ENCODE results near the gene FAM83E. TPM values are rescaled to one million over a fixed set of nuclear protein-coding genes. Genes with fewer than 3 reads are reported as not detected.
"Not testable (repeated sequence)": the region's sequence is repeated elsewhere in the genome, so short reads cannot be mapped to it uniquely, and the experiment has no call there.

Gene FAM83E
- total RNA-seq, 1 donor from 2014 or later, result 0.64 TPM

- H3K9me3 Mint-ChIP-seq (ENCODE audit: unreplicated experiment), result no peaks in the 10 kb centered on the region
- no peaks in the 10 kb centered on the region for H3K36me3 Mint-ChIP-seq (ENCODE audit: low read depth, unreplicated experiment)
- peak; percentile 94 for DNase-seq (ENCODE audit: low spot score)
- H3K27me3 Mint-ChIP-seq (ENCODE audit: unreplicated experiment), result peaks cover 5% of the 10 kb centered on the region
- H3K4me3 Mint-ChIP-seq (ENCODE audit: unreplicated experiment), result peak overlapping the region; percentile 47
- H3K27ac Mint-ChIP-seq (ENCODE audit: unreplicated experiment), result no peak overlapping the region
- peaks cover 9% of the 10 kb centered on the region for H3K4me1 Mint-ChIP-seq (ENCODE audit: unreplicated experiment)
- TF ChIP-seq CTCF (IDR thresholded peaks at IDR 0.05; ENCODE audit: unreplicated experiment), result peak; percentile 94
Observed at GRCh38 chr19:48588670-48589401, 26.0 kb downstream of the FAM83E start.

GRCh38 chr19:48587387-48587786, 27.5 kb downstream of the FAM83E start:
- Mint-ChIP-seq H3K4me1 (ENCODE audit: unreplicated experiment) (peaks cover 9% of the 10 kb centered on the region), H3K27me3 (ENCODE audit: unreplicated experiment) (peaks cover 5% of the 10 kb centered on the region), H3K9me3 (ENCODE audit: unreplicated experiment) (no peaks in the 10 kb centered on the region), H3K27ac (ENCODE audit: unreplicated experiment) (no peak overlapping the region), H3K4me3 (ENCODE audit: unreplicated experiment) (no peak overlapping the region), H3K36me3 (ENCODE audit: low read depth, unreplicated experiment) (no peaks in the 10 kb centered on the region)
- no peak for DNase-seq (ENCODE audit: low spot score)
- TF ChIP-seq CTCF (IDR thresholded peaks at IDR 0.05; ENCODE audit: unreplicated experiment), result no peak

- no peak for DNase-seq (ENCODE audit: low spot score)
- no peak overlapping the region for H3K27ac Mint-ChIP-seq (ENCODE audit: unreplicated experiment)
- no peak overlapping the region for H3K4me3 Mint-ChIP-seq (ENCODE audit: unreplicated experiment)
- H3K27me3 Mint-ChIP-seq (ENCODE audit: unreplicated experiment), result peaks cover 7% of the 10 kb centered on the region
- no peaks in the 10 kb centered on the region for H3K36me3 Mint-ChIP-seq (ENCODE audit: low read depth, unreplicated experiment)
- H3K9me3 Mint-ChIP-seq (ENCODE audit: unreplicated experiment), result no peaks in the 10 kb centered on the region
- no peak for TF ChIP-seq CTCF (IDR thresholded peaks at IDR 0.05; ENCODE audit: unreplicated experiment)
- peaks cover 6% of the 10 kb centered on the region for H3K4me1 Mint-ChIP-seq (ENCODE audit: unreplicated experiment)
Observed at GRCh38 chr19:48582168-48582567, 32.7 kb downstream of the FAM83E start.

- Mint-ChIP-seq H3K27ac (ENCODE audit: unreplicated experiment) (no peak overlapping the region), H3K4me1 (ENCODE audit: unreplicated experiment) (peaks cover under 1% of the 10 kb centered on the region), H3K36me3 (ENCODE audit: low read depth, unreplicated experiment) (no peaks in the 10 kb centered on the region), H3K4me3 (ENCODE audit: unreplicated experiment) (no peak overlapping the region), H3K27me3 (ENCODE audit: unreplicated experiment) (peaks cover 3% of the 10 kb centered on the region), H3K9me3 (ENCODE audit: unreplicated experiment) (no peaks in the 10 kb centered on the region)
- TF ChIP-seq CTCF (IDR thresholded peaks at IDR 0.05; ENCODE audit: unreplicated experiment), result no peak
- DNase-seq (ENCODE audit: low spot score), result no peak
Observed at GRCh38 chr19:48578891-48579290, 36.0 kb downstream of the FAM83E start.

GRCh38 chr19:48577908-48578307, 37.0 kb downstream of the FAM83E start:
- not testable (repeated sequence) for DNase-seq (ENCODE audit: low spot score); H3K4me1 Mint-ChIP-seq (ENCODE audit: unreplicated experiment); H3K27me3 Mint-ChIP-seq (ENCODE audit: unreplicated experiment); H3K9me3 Mint-ChIP-seq (ENCODE audit: unreplicated experiment); H3K27ac Mint-ChIP-seq (ENCODE audit: unreplicated experiment); H3K4me3 Mint-ChIP-seq (ENCODE audit: unreplicated experiment); H3K36me3 Mint-ChIP-seq (ENCODE audit: low read depth, unreplicated experiment)
